PC-3 (cell line): ENCODE measurements around the gene WWC2.

Experiments used
- CTCF ChIP-seq: fragments of 300-600 bp; sonication (generic); conservative IDR thresholded peaks from 2 replicates; pipeline ENCODE4 v1.5.1; 2017; ENCODE audit warnings: antibody characterized with exemption, low read depth, mild to moderate bottlenecking, low read length
- EZH2 ChIP-seq: fragments of 300-600 bp; sonication (generic); IDR thresholded peaks from one replicate; pipeline ENCODE4 v1.6.1; 2017; ENCODE audit warnings: antibody characterized with exemption, mild to moderate bottlenecking, low read length; ENCODE audit not compliant: unreplicated experiment
- EZH2phosphoT487 ChIP-seq: fragments of 300-600 bp; sonication (generic); IDR thresholded peaks from 2 replicates; pipeline ENCODE4 v1.6.1; 2018; ENCODE audit warnings: mild to moderate bottlenecking, antibody characterized with exemption, low read length, borderline replicate concordance

GRCh38 chr4:183130328-183131155, 31.5 kb downstream of the WWC2 start:
- TF ChIP-seq CTCF (no peak), EZH2phosphoT487 (no peak), EZH2 (no peak)
